ENCODE results near the gene DOCK2. TPM values are rescaled to one million over a fixed set of nuclear protein-coding genes. Genes with fewer than 3 reads are reported as not detected.

The DOCK2 gene
- total RNA-seq, 2 experiments from 2014 or later, result 318 to 320 TPM

DNA sequence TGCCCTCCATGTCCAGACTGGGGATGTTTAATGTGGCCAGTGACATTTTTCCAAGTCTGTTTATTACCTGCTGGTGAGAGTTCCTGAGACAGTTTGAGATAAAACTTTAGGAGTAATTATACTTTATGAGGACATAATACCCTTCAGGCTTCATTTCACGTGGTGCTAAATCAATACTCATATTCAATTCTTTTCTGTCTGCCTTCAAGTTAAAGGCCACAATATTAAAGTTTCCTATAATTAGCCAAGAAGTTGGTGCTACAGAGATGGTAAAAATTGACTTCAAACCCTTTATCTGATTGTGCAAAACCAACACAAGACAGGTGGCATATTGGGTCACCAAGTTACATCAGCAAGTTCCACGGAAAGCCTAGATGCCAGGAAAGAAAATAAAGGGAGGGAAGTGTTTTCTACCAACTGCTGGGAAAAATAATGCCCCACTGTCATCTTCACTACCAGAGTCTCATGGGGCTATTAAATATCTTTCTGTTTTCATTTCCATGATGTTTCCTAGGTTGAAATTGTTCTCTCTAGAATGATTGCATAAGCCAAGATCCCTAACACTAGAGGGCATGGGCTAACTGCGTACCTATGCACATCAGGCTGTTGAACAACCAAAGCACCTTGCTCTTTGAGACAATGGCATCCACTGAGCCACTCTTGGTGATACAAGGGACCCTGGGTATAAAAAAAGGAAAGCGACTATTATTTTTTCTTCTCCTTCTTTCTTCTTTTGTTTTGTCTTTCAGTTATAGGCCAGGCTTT lies 274.6 kb downstream of the DOCK2 start:
- ChIA-PET POLR2A (no interaction called here), CTCF (no interaction called here)
- H3K4me1 Mint-ChIP-seq (ENCODE audit: low read depth), result no peaks in the 10 kb centered on the region
- no peak for DNase-seq
- no peak overlapping the region for H3K27ac Mint-ChIP-seq
- no peaks in the 10 kb centered on the region for H3K9me3 Mint-ChIP-seq (ENCODE audit: insufficient read depth)
- no peak overlapping the region for H3K4me3 Mint-ChIP-seq
- no peaks in the 10 kb centered on the region for H3K27me3 Mint-ChIP-seq (ENCODE audit: low read depth)
- H3K36me3 Mint-ChIP-seq (ENCODE audit: low read depth), result peaks cover 19% of the 10 kb centered on the region
- ATAC-seq, result no peak

DNA sequence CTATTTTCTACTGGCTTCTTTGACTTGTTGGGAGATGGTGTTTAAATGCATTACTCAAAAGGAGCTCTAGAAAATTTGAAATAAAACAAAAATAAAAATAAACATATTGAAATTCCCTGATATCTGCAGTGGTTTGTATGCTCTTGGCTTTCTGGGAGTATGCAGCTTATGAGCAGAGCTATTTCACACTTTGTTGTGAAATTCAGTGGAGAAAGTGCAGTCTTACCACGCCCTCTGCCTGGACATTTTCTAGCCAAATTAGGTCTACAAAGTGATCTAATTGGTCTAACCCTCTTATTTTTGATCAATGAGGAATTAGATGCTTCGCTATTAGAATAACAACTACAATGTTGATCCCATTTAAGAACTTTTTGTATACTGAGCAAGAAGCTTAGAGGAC lies 276.4 kb downstream of the DOCK2 start:
- H3K9me3 Mint-ChIP-seq (ENCODE audit: insufficient read depth), result no peaks in the 10 kb centered on the region
- no peak overlapping the region for H3K4me3 Mint-ChIP-seq
- ChIA-PET POLR2A (no interaction called here), CTCF (no interaction called here)
- ATAC-seq (no peak), DNase-seq (no peak)
- H3K27ac Mint-ChIP-seq, result no peak overlapping the region
- H3K27me3 Mint-ChIP-seq (ENCODE audit: low read depth), result no peaks in the 10 kb centered on the region
- no peaks in the 10 kb centered on the region for H3K4me1 Mint-ChIP-seq (ENCODE audit: low read depth)
- H3K36me3 Mint-ChIP-seq (ENCODE audit: low read depth), result peaks cover 23% of the 10 kb centered on the region

DNA sequence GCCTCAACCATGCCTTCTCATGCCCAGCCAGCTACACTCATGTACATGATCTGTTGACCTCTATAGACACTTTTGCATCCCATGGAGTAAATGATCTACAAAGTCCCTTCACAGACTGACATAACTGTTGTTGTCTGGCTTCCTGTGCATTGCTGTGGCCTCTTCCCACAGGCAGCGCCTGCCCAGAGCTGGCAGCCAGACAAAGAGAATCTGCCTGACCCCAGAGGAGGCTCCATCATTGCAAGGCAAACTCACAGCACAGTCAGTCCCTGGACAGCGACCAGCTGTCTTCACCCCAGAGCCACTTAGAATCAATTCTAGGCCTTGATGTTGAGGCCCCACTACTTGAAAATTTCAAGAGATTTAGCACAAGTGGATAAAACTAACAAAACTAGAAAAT lies 277.7 kb downstream of the DOCK2 start:
- CTCF ChIA-PET, result no interaction called here
- POLR2A ChIA-PET, result no interaction called here
- Mint-ChIP-seq H3K27ac (no peak overlapping the region), H3K4me1 (ENCODE audit: low read depth) (no peaks in the 10 kb centered on the region), H3K27me3 (ENCODE audit: low read depth) (no peaks in the 10 kb centered on the region), H3K9me3 (ENCODE audit: insufficient read depth) (no peaks in the 10 kb centered on the region), H3K36me3 (ENCODE audit: low read depth) (peaks cover 21% of the 10 kb centered on the region), H3K4me3 (no peak overlapping the region)
- no peak for DNase-seq
- ATAC-seq, result no peak

DNA sequence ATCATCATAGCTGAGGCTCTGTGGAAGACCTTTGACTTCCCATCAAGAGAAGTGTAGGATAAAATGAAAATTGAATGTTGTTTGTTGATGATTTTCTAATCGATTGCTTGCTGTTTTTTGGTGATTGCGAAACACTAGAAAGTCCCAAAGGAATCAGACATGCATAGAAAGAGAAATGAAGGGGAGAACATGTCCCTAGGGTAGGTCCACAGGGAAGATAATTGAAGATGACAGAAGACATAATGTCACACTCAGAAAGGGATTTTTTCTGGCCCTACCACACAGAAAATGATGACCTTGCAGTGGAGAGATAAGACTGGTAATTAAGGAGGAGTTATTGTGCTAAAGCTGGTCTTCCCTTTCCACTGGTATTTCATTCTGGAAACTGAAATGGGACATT lies 280.4 kb downstream of the DOCK2 start:
- Mint-ChIP-seq H3K27ac (no peak overlapping the region), H3K9me3 (ENCODE audit: insufficient read depth) (no peaks in the 10 kb centered on the region), H3K4me1 (ENCODE audit: low read depth) (no peaks in the 10 kb centered on the region), H3K4me3 (no peak overlapping the region), H3K36me3 (ENCODE audit: low read depth) (peaks cover 27% of the 10 kb centered on the region), H3K27me3 (ENCODE audit: low read depth) (no peaks in the 10 kb centered on the region)
- ATAC-seq (no peak), DNase-seq (no peak)
- ChIA-PET POLR2A (interaction anchor here (0.6 kb wide), 1 partner anchor 54 kb away, joined by 6 read pairs; no protein-coding TSS in a partner anchor), CTCF (no interaction called here)

DNA sequence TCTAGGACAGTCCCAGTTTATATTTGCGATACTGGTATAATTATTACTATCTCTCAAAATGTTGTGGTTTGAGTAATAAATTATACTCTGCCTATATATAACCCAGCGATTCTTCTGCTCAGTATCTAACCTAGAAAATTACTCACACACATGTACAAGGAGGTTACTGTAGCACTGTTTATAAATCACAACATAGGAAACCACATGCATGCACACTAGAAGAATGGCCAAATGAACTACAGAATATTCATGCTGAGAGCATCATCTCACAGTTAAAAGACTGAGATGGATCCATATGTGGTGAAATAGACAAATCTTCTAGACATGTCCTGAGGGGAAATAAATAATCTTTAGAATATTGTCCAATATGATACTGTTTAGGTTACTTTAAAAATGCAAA lies 281.2 kb downstream of the DOCK2 start:
- Mint-ChIP-seq H3K36me3 (ENCODE audit: low read depth) (peaks cover 31% of the 10 kb centered on the region), H3K4me3 (no peak overlapping the region), H3K27ac (no peak overlapping the region), H3K4me1 (ENCODE audit: low read depth) (no peaks in the 10 kb centered on the region), H3K9me3 (ENCODE audit: insufficient read depth) (no peaks in the 10 kb centered on the region), H3K27me3 (ENCODE audit: low read depth) (no peaks in the 10 kb centered on the region)
- POLR2A ChIA-PET, result no interaction called here
- no peak for DNase-seq
- no peak for ATAC-seq
- CTCF ChIA-PET, result no interaction called here

DNA sequence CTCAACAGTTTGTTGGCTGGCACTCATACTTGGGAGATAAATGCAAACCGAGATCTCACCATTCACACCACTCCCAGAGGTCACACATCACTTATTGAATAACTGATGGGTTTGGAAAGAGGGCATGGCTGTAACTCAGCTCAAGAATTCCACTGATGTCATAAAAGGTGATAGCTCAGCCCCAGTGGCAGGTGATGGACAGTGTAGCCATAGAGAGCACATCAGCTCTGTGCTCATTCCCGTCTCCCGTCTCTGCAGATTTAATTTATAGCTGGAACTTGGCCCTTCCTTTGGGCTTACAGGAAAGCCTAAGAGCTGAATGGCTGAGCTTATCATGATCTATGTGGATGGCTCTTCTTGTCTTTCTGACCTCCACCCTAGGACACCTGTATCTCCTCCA lies 283.4 kb downstream of the DOCK2 start:
- peaks cover 27% of the 10 kb centered on the region for H3K36me3 Mint-ChIP-seq (ENCODE audit: low read depth)
- POLR2A ChIA-PET, result no interaction called here
- no peak for ATAC-seq
- DNase-seq, result no peak
- H3K4me3 Mint-ChIP-seq, result no peak overlapping the region
- H3K27me3 Mint-ChIP-seq (ENCODE audit: low read depth), result no peaks in the 10 kb centered on the region
- H3K9me3 Mint-ChIP-seq (ENCODE audit: insufficient read depth), result no peaks in the 10 kb centered on the region
- CTCF ChIA-PET, result no interaction called here
- no peak overlapping the region for H3K27ac Mint-ChIP-seq
- H3K4me1 Mint-ChIP-seq (ENCODE audit: low read depth), result no peaks in the 10 kb centered on the region

DNA sequence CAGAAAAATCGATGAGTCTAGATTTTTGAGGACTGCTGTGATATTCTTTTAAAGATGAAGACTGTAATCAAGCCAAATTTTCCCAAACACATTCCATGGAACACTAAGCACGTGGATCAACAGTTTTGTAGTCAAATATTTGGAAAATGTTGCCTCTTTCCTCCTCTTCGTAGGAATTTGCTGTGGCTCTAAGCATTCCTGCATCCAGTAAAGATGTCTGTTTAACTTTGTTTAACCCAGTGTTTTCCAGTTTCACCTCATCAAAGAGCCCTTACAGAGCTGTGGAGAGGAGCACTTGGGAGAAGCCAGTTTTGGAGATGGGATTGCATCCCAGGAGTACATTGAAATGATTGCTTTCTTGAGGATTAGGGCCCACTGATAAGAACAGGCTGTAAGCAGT lies 284.3 kb downstream of the DOCK2 start:
- POLR2A ChIA-PET, result no interaction called here
- H3K36me3 Mint-ChIP-seq (ENCODE audit: low read depth), result peaks cover 19% of the 10 kb centered on the region
- DNase-seq (no peak), ATAC-seq (no peak)
- H3K27me3 Mint-ChIP-seq (ENCODE audit: low read depth), result no peaks in the 10 kb centered on the region
- H3K4me3 Mint-ChIP-seq, result no peak overlapping the region
- CTCF ChIA-PET, result no interaction called here
- no peak overlapping the region for H3K27ac Mint-ChIP-seq
- no peaks in the 10 kb centered on the region for H3K9me3 Mint-ChIP-seq (ENCODE audit: insufficient read depth)
- H3K4me1 Mint-ChIP-seq (ENCODE audit: low read depth), result no peaks in the 10 kb centered on the region

DNA sequence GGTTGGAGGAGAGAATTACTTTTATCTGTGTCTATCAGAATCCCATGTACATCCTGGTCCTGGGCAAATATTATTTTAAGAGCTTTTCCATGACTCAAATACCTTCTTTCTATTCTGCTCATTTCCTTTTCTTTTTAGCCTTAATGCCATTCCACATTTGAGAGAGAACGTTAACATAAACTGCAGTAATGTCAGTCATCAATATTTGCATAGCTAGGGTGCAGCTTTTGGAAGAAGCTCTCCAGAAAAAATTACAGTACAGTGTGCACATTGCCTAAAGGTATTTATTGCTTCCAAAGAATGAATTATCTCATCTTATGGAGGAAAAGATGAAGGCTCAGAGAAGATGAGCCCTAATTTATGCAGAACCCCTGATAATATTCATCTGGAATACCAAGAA lies 284.9 kb downstream of the DOCK2 start:
- H3K4me3 Mint-ChIP-seq, result no peak overlapping the region
- H3K27ac Mint-ChIP-seq, result no peak overlapping the region
- H3K9me3 Mint-ChIP-seq (ENCODE audit: insufficient read depth), result no peaks in the 10 kb centered on the region
- peaks cover 21% of the 10 kb centered on the region for H3K36me3 Mint-ChIP-seq (ENCODE audit: low read depth)
- ATAC-seq, result no peak
- DNase-seq, result no peak
- POLR2A ChIA-PET, result no interaction called here
- no peaks in the 10 kb centered on the region for H3K27me3 Mint-ChIP-seq (ENCODE audit: low read depth)
- CTCF ChIA-PET, result no interaction called here
- H3K4me1 Mint-ChIP-seq (ENCODE audit: low read depth), result no peaks in the 10 kb centered on the region

DNA sequence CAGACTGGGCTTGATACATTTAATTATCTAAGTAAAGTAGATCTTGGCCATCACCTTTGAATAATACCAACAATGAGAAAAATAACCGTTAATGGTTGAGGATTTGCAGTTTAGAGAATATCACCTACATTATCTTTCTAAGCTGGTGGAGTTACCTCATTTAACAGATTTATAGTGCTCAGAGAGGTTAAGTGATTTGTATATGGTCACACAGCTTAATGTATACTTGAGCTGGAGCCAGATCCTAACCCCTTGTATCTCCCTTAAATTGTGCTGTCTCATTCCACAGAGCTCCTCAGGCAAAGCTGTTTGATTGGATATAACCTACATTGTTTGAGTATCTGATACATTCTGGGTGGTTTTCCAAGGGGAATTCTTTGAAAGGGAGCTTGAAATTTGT lies 285.4 kb downstream of the DOCK2 start:
- Mint-ChIP-seq H3K36me3 (ENCODE audit: low read depth) (peaks cover 22% of the 10 kb centered on the region), H3K27me3 (ENCODE audit: low read depth) (no peaks in the 10 kb centered on the region), H3K4me3 (no peak overlapping the region), H3K9me3 (ENCODE audit: insufficient read depth) (no peaks in the 10 kb centered on the region), H3K27ac (no peak overlapping the region), H3K4me1 (ENCODE audit: low read depth) (no peaks in the 10 kb centered on the region)
- no peak for ATAC-seq
- DNase-seq, result no peak
- CTCF ChIA-PET, result no interaction called here
- POLR2A ChIA-PET, result no interaction called here

DNA sequence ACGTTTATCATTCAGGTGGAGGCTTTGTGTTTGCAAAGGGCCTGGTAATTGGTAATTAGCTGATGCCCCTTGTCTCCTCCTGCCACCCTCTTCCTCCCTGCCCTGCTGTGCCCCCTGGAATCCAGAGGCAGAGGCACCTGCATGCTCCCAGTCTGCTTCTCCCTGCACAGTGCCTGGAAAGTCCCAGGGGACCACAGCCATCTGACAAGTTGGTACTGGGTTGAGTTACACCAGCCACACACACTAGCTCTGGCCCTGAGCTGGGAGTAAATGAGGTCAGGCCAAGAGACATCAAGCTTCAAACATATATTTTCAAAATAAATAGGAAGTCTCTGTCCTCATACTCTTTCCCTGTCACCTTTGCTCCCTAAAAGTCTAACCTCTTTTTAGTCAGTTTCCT lies 286.9 kb downstream of the DOCK2 start:
- H3K4me3 Mint-ChIP-seq, result no peak overlapping the region
- DNase-seq, result no peak
- H3K27ac Mint-ChIP-seq, result no peak overlapping the region
- H3K9me3 Mint-ChIP-seq (ENCODE audit: insufficient read depth), result no peaks in the 10 kb centered on the region
- no peaks in the 10 kb centered on the region for H3K4me1 Mint-ChIP-seq (ENCODE audit: low read depth)
- no peak for ATAC-seq
- ChIA-PET CTCF (no interaction called here), POLR2A (interaction anchor here (1.5 kb wide), 1 partner anchor 9 kb away, joined by 3 read pairs; no protein-coding TSS in a partner anchor)
- H3K27me3 Mint-ChIP-seq (ENCODE audit: low read depth), result no peaks in the 10 kb centered on the region
- H3K36me3 Mint-ChIP-seq (ENCODE audit: low read depth), result peaks cover 28% of the 10 kb centered on the region

DNA sequence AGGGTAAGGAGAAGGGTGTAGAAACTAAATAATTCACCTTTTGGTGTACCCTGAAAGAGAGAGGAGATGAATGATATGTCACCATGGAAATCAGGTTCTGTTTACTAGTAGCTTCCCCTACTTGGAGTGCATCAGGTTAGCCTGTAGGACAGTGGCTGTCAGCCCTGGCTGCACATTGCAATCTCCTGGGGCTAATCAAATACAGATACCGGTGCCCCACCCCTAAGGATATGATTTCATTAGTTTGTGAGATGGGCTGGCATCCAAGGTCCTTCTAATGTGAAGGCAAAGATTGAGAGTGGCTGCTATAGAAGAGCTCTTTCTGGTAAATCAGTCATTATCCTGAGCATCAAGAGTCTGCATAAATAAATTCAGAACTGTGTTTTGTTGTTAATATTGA lies 296.1 kb downstream of the DOCK2 start:
- H3K4me3 Mint-ChIP-seq, result no peak overlapping the region
- peaks cover 21% of the 10 kb centered on the region for H3K4me1 Mint-ChIP-seq (ENCODE audit: low read depth)
- H3K27ac Mint-ChIP-seq, result no peak overlapping the region
- POLR2A ChIA-PET, result interaction anchor here (0.6 to 1.4 kb wide), 2 partner anchors 9 to 104 kb away, joined by 3 read pairs; no protein-coding TSS in a partner anchor
- ATAC-seq, result no peak
- DNase-seq, result no peak
- no peaks in the 10 kb centered on the region for H3K27me3 Mint-ChIP-seq (ENCODE audit: low read depth)
- no peaks in the 10 kb centered on the region for H3K9me3 Mint-ChIP-seq (ENCODE audit: insufficient read depth)
- peaks cover 28% of the 10 kb centered on the region for H3K36me3 Mint-ChIP-seq (ENCODE audit: low read depth)
- CTCF ChIA-PET, result no interaction called here

DNA sequence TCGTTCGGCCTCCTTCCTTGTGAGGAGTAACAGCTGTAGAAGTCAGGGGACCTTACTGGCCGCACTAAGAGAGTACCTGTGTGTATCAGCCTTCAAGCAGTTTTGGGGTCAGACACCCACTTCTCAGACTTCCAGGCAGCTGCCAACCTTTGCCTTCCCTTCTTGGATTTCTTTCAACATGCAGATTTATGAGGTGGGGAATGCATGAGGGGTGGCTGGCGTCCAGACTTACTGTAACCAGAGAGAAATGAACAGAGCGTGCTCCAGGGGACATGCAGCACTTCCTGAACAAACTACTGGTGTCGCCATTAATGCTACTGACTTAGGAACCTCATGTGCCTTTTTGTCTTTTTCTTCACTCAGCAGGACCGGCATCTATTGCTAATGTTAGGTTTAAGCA lies 296.5 kb downstream of the DOCK2 start:
- Mint-ChIP-seq H3K27me3 (ENCODE audit: low read depth) (no peaks in the 10 kb centered on the region), H3K27ac (no peak overlapping the region), H3K4me3 (no peak overlapping the region), H3K4me1 (ENCODE audit: low read depth) (peaks cover 21% of the 10 kb centered on the region), H3K36me3 (ENCODE audit: low read depth) (peaks cover 24% of the 10 kb centered on the region), H3K9me3 (ENCODE audit: insufficient read depth) (no peaks in the 10 kb centered on the region)
- CTCF ChIA-PET, result no interaction called here
- no peak for ATAC-seq
- DNase-seq, result no peak
- POLR2A ChIA-PET, result interaction anchor here (1.4 kb wide), 1 partner anchor 9 kb away, joined by 3 read pairs; no protein-coding TSS in a partner anchor

DNA sequence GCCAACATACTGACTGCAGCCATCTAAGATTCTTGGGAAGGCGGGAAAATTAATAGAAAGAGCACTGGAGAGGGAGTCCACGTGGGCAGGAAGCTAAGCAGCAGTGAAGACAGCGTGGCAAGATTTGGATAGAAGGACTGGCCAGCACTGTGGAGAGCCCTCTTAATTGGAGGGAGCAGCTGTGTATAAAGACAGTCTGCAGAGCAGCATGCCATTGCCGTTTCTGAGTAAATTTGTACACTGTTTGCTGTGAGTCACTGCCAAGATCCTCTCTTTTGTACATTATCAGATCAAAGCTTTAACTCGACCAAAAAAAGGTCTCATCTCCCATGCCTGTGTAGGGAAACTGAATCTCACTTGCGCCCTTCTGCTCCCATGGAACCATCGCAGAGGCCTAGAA lies 297.9 kb downstream of the DOCK2 start:
- peaks cover 21% of the 10 kb centered on the region for H3K4me1 Mint-ChIP-seq (ENCODE audit: low read depth)
- POLR2A ChIA-PET, result interaction anchor here (0.7 kb wide), 1 partner anchor 10 kb away, joined by 3 read pairs; no protein-coding TSS in a partner anchor
- no peaks in the 10 kb centered on the region for H3K9me3 Mint-ChIP-seq (ENCODE audit: insufficient read depth)
- DNase-seq (no peak), ATAC-seq (no peak)
- peaks cover 24% of the 10 kb centered on the region for H3K36me3 Mint-ChIP-seq (ENCODE audit: low read depth)
- CTCF ChIA-PET, result no interaction called here
- no peaks in the 10 kb centered on the region for H3K27me3 Mint-ChIP-seq (ENCODE audit: low read depth)
- H3K27ac Mint-ChIP-seq, result peak overlapping the region; percentile 20
- no peak overlapping the region for H3K4me3 Mint-ChIP-seq
